K562 (cell line): Measurements from ENCODE around the gene LGI4. TPM values are rescaled to one million over a fixed set of nuclear protein-coding genes. Genes with fewer than 3 reads are reported as not detected.

Experiments
- ATAC-seq: fragments of 200-7000 bp; cut with Tn5 transposase; 3 replicates; pipeline ENCODE4 v1.9.1; 2020; ENCODE audit warnings: moderate library complexity
- BruUV-seq: library from RNA; stranded (reverse); fragments of 400-500 nt; replicated peaks from 2 replicates; lab custom pipeline; 2021; lab: Mats Ljungman, UMichigan
- CTCF ChIA-PET: fragments of 300-600 bp; formaldehyde crosslinking; extraction: SDS; loops from one replicate; lab custom pipeline; 2021; ENCODE audit warnings: low intra/inter-chr PET ratio; lab: Yijun Ruan, JAX
- POLR2A ChIA-PET: fragments of 300-600, 350-650 bp; sonication (Branson Sonifier 250); formaldehyde crosslinking; extraction: SDS; loops from one replicate; lab custom pipeline; 2021; ENCODE audit warnings: antibody characterized with exemption, inconsistent platforms; lab: Yijun Ruan, JAX
- DNase-seq, 4 experiments: peaks; one replicate each; pipeline versions ENCODE4 v3.0.0 to v3.0.0-alpha.2; 2011 to 2018; ENCODE audit warnings: low spot score in 3 of 4, mixed read lengths in 3 of 4; ENCODE audit errors: extremely low read depth in 1 of 4
- FAIRE-seq: peaks from 2 replicates; lab custom pipeline; 2011; peaks lifted over from hg19 to GRCh38; lab: Jason Lieb, UNC
- H2AFZ ChIP-seq: 2 replicates; pipeline ENCODE4 v1.6.0; 2011; ENCODE audit warnings: low read depth, low read length, control low read depth, inconsistent platforms
- H3K27ac ChIP-seq: fragments of 200-600 bp; 3 replicates; pipeline ENCODE4 v1.8.0; 2011; ENCODE audit warnings: low read depth, mild to moderate bottlenecking, control low read depth, inconsistent platforms, low read length, moderate library complexity, mixed read lengths; ENCODE audit errors: extremely low read depth
- H3K27me3 ChIP-seq, 2 experiments: fragments of 300-600 bp in 1 of 2; 2 replicates in 1 of 2; 3 replicates in 1 of 2; pipeline versions ENCODE4 v1.6.0 to v1.8.0; 2011; ENCODE audit warnings: inconsistent platforms in 2 of 2, low read length in 2 of 2, mild to moderate bottlenecking in 1 of 2, mixed read lengths in 1 of 2, moderate library complexity in 1 of 2; ENCODE audit not compliant: control insufficient read depth in 2 of 2, insufficient read depth in 2 of 2
- H3K36me3 ChIP-seq: fragments of 300-600 bp; 3 replicates; pipeline ENCODE4 v1.8.0; 2011; ENCODE audit warnings: mild to moderate bottlenecking, low read length, inconsistent platforms; ENCODE audit not compliant: control insufficient read depth, insufficient read depth
- H3K4me1 ChIP-seq, 2 experiments: fragments of 200-600 bp in 1 of 2; replicated peaks in 1 of 2; 2 replicates in 1 of 2; 3 replicates in 1 of 2; pipeline versions ENCODE4 v1.5.1 to v1.8.0; 2011; ENCODE audit warnings: inconsistent platforms in 2 of 2, low read length in 2 of 2, mild to moderate bottlenecking in 1 of 2, mixed read lengths in 1 of 2, moderate library complexity in 1 of 2; ENCODE audit not compliant: control insufficient read depth in 2 of 2, insufficient read depth in 2 of 2
- H3K4me2 ChIP-seq: 2 replicates; pipeline ENCODE4 v1.6.1; 2011; ENCODE audit warnings: low read length, control low read depth, inconsistent platforms, mixed read lengths; ENCODE audit not compliant: insufficient read depth
- H3K4me3 ChIP-seq: fragments of 200-600 bp; sonication (generic), shearing (Covaris generic); 2 replicates; pipeline ENCODE4 v1.5.1; 2016; ENCODE audit warnings: control low read depth, inconsistent platforms
- H3K79me2 ChIP-seq: fragments of 200-600 bp; 3 replicates; pipeline ENCODE4 v1.8.0; 2011; ENCODE audit warnings: low read length, inconsistent platforms; ENCODE audit not compliant: control insufficient read depth, insufficient read depth
- H3K9ac ChIP-seq, 2 experiments: 2 replicates each; pipeline versions ENCODE4 v1.6.0 to v1.6.1; 2011; ENCODE audit warnings: low read depth in 2 of 2, low read length in 2 of 2, control low read depth in 1 of 2, inconsistent platforms in 1 of 2, mild to moderate bottlenecking in 1 of 2, mixed read lengths in 1 of 2; ENCODE audit not compliant: insufficient read depth in 1 of 2
- H3K9me1 ChIP-seq: one replicate; pipeline ENCODE4 v1.6.0; 2011; ENCODE audit warnings: inconsistent platforms, mild to moderate bottlenecking, low read length, moderate library complexity; ENCODE audit not compliant: control insufficient read depth, insufficient read depth
- H3K9me3 ChIP-seq: replicated peaks from 2 replicates; pipeline ENCODE4 v1.5.1; 2011; ENCODE audit warnings: low read depth, low read length, inconsistent platforms; ENCODE audit not compliant: control insufficient read depth, insufficient read depth
- H4K20me1 ChIP-seq: replicated peaks from 2 replicates; pipeline ENCODE4 v1.6.1; 2011; ENCODE audit warnings: low read length, inconsistent platforms, mixed read lengths; ENCODE audit not compliant: control insufficient read depth, insufficient read depth
- ESRRB ChIP-seq: fragments of 250-450 bp; sonication (Bioruptor Pico); IDR thresholded peaks from 2 replicates; pipeline ENCODE4 v1.5.0; 2020; ENCODE audit warnings: mild to moderate bottlenecking, moderate library complexity, borderline replicate concordance
- GATAD2B ChIP-seq: fragments of 450-650 bp; IDR thresholded peaks from 2 replicates; pipeline ENCODE4 v1.6.1; 2017; ENCODE audit warnings: mild to moderate bottlenecking, borderline replicate concordance
- IRF2 ChIP-seq: sonication (generic); formaldehyde crosslinking; IDR thresholded peaks from 2 replicates; pipeline ENCODE4 v1.8.1; 2022; ENCODE audit warnings: mild to moderate bottlenecking, missing genetic modification reagents
- L3MBTL2 ChIP-seq: fragments of 450-650 bp; IDR thresholded peaks from 2 replicates; pipeline ENCODE4 v1.6.1; 2016; ENCODE audit warnings: mild to moderate bottlenecking, moderate library complexity
- MTA1 ChIP-seq: fragments of 450-650 bp; IDR thresholded peaks from 2 replicates; pipeline ENCODE4 v1.6.1; 2017; ENCODE audit warnings: borderline replicate concordance
- NCOA2 ChIP-seq, 2 experiments: fragments of 450-650 bp; IDR thresholded peaks; 2 replicates each; pipeline ENCODE4 v1.6.1; 2018; ENCODE audit warnings: mild to moderate bottlenecking in 2 of 2, moderate library complexity in 1 of 2; ENCODE audit not compliant: partially characterized antibody in 2 of 2
- SRSF7 ChIP-seq: fragments of 200-400 bp; formaldehyde crosslinking; optimal IDR thresholded peaks from 2 replicates; pipeline ENCODE3; 2017; ENCODE audit warnings: mild to moderate bottlenecking, low read depth, low read length
- TAF7 ChIP-seq: fragments of 450-650 bp; IDR thresholded peaks from 2 replicates; pipeline ENCODE4 v1.6.1; 2016; ENCODE audit warnings: missing genetic modification characterization, missing compliant biosample characterization
- TBL1XR1 ChIP-seq, 2 experiments: IDR thresholded peaks; 2 replicates each; pipeline ENCODE4 v1.6.1; 2012; ENCODE audit warnings: improper control_type of control experiment in 2 of 2, low read length in 2 of 2, mild to moderate bottlenecking in 1 of 2
- U2AF1 ChIP-seq: fragments of 200-400 bp; formaldehyde crosslinking; optimal IDR thresholded peaks from 2 replicates; pipeline ENCODE3; 2017; ENCODE audit warnings: mild to moderate bottlenecking, low read depth, low read length, moderate library complexity
- ZNF124 ChIP-seq: sonication (generic); formaldehyde crosslinking; IDR thresholded peaks from 2 replicates; pipeline ENCODE4 v1.8.1; 2022; ENCODE audit warnings: missing genetic modification reagents
- WGBS: fragments of 100-300 bp; shearing (Covaris generic); methylation state at CpG from one replicate; pipeline ENCODE4 v1.1.6; 2016; ENCODE audit warnings: low coverage, mixed read lengths; ENCODE audit not compliant: insufficient coverage; ENCODE audit errors: missing lambda C conversion rate; 5-methylcytosine and 5-hydroxymethylcytosine counted together
- in situ Hi-C: fragments of 300-500 bp; cut with MboI; formaldehyde crosslinking; loops from 4 replicates; pipeline ENCODE4 v1.15.0; 2018; ENCODE audit warnings: inconsistent platforms, mixed read lengths
- intact Hi-C: fragments of 100-400 bp; cut with micrococcal nuclease; formaldehyde crosslinking; loops from 2 replicates; pipeline ENCODE4 v1.14.2; 2022
- polyA plus RNA-seq, 8 experiments: library from polyadenylated mRNA; depleted of rRNA in 4 of 8; stranded (reverse) in 5 of 8; unstranded in 3 of 8; fragments of >200 nt; fragmentation: Nextera tagmentation in 2 of 8; fragmentation: Illumina TruSeq in 1 of 8; extraction: Ambion mirVana in 2 of 8; extraction: Trizol in 1 of 8; gene quantifications; 2 replicates each; pipeline versions ENCODE4 v1.2.1 to v1.2.3, GENCODE V29; 2011 to 2014; ENCODE audit warnings: inconsistent platforms in 1 of 8, missing spikeins in 1 of 8
- total RNA-seq, 7 experiments: library from RNA; depleted of rRNA in 6 of 7; stranded (reverse); fragments of >200 nt in 6 of 7; fragmentation: Illumina TruSeq in 2 of 7; extraction: Trizol in 2 of 7; gene quantifications; 2 replicates each; pipeline versions ENCODE4 v1.2.1 to v1.2.3, GENCODE V29; 2011 to 2021; ENCODE audit warnings: low replicate concordance in 1 of 7

The LGI4 gene
- total and polyA plus RNA-seq, 9 of the 15 experiments (the other 6 are each of a cell fraction or from before 2014, with no cell fraction given) = 0.14 to 0.30 (median 0.24) TPM; not detected in 4

DNA sequence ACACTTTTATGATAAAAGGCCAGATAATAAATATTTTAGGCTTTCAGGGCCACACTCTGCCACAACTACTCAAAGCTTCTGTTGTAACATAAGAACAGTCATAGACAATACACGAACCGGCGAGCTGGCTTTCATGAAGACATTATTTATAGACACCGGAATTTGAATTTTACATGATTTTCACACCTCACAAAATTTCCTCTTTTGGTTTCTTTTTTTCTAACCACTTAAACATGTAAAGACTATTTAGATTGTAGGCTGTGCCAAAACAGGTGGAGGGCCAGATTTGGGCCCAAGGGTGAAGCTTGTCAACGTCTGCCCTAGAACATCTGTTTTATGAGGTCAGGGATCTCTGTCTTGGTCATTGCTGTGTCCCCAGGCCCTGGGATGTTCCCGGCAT is 48.9 kb downstream of the LGI4 start:
- ChIA-PET CTCF (no interaction called here), POLR2A (interaction anchor here (1.0 to 1.4 kb wide), 3 partner anchors 12 to 232 kb away, joined by 3 to 5 read pairs (median 3); no protein-coding TSS in a partner anchor)
- H3K27ac ChIP-seq = no peak overlapping the region
- no TSS peak for BruUV-seq
- H3K4me1 ChIP-seq = peaks cover 3 to 19% of the 10 kb centered on the region in 2 experiments; a peak in 3 of 5 replicates
- no peaks in the 10 kb centered on the region for H3K9me3 ChIP-seq
- no peaks in the 10 kb centered on the region for H3K36me3 ChIP-seq
- H3K27me3 ChIP-seq = peaks cover 0 to 5% of the 10 kb centered on the region in 2 experiments; a peak in 2 of 5 replicates
- no peaks in the 10 kb centered on the region for H4K20me1 ChIP-seq
- intact Hi-C loops = no loop called here
- H3K9ac ChIP-seq = no peak overlapping the region
- TF ChIP-seq IRF2 (CRISPR knock-in tag) (no peak), SRSF7 (no peak), MTA1 (no peak), TAF7 (tag) (no peak), TBL1XR1 (IDR thresholded peaks at IDR 0.05; ENCODE audit: low read length in 2 of 2) (no peak), NCOA2 (IDR thresholded peaks at IDR 0.05; ENCODE audit: partially characterized antibody in 2 of 2) (no peak), GATAD2B (no peak), L3MBTL2 (no peak), U2AF1 (no peak), ESRRB (CRISPR knock-in tag) (no peak), ZNF124 (CRISPR knock-in tag) (no peak)
- TF ChIP-seq, all 486 proteins: peak for 0
- peak overlapping the region; percentile 14; the same call in 1 of the 2 replicates for H2AFZ ChIP-seq
- in situ Hi-C loops = no loop called here
- H3K4me3 ChIP-seq = no peak overlapping the region
- DNase-seq (no peak), ATAC-seq (no peak), FAIRE-seq (peak; percentile 19)
- no peaks in the 10 kb centered on the region for H3K79me2 ChIP-seq
- H3K4me2 ChIP-seq = no peak overlapping the region
- 30% methylated on average over 6 of the region's 6 CpGs for WGBS
- H3K9me1 ChIP-seq = no peaks in the 10 kb centered on the region
